GM19468 (cell line): ENCODE data around the gene ABCC4.
A peak's percentile ranks its signal among the peaks of the same experiment; 100 is the strongest.

Source experiments
- ATAC-seq: cut with Tn5 transposase; IDR thresholded peaks from one replicate; pipeline ENCODE4 v1.9.1; 2021; ENCODE audit warnings: mild to moderate bottlenecking, moderate library complexity, moderate number of reproducible peaks; ENCODE audit not compliant: unreplicated experiment; ENCODE audit errors: extremely low read depth

ABCC4 gene

GRCh38 chr13:95301183-95301967 lies at the start of gene ABCC4:
Gene ABCC4 (minus strand): TSS chr13:95301451. CDS start chr13:95301314, 137 bp downstream.
- ATAC-seq: peak; percentile 76

DNA sequence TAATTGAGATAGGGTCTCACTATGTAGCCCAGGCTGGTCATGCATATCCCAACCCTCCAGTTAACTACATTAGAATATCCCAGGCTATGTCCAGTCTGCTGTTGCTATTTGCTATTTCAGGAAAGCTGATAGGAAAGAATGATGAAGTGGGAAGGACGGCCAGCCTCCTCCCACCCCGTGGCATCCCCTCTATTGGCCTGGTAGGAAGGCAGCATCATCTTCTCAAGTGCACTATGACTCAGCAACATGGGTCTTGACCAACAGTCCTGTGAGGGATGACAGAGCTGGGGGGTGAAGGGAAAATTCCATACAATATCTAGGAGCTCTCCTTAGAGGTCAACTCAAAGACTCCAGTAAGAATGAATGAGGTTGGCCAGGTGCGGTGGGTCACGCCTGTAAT lies 48.0 kb upstream of the ABCC4 start:
- no peak for ATAC-seq

- no peak for ATAC-seq
Measured at GRCh38 chr13:95343944-95344343, 42.7 kb upstream of the ABCC4 start.

GRCh38 chr13:95341441-95341840 lies 40.2 kb upstream of the ABCC4 start:
- no peak for ATAC-seq

GRCh38 chr13:95338905-95339304 lies 37.7 kb upstream of the ABCC4 start:
- ATAC-seq: no peak

DNA sequence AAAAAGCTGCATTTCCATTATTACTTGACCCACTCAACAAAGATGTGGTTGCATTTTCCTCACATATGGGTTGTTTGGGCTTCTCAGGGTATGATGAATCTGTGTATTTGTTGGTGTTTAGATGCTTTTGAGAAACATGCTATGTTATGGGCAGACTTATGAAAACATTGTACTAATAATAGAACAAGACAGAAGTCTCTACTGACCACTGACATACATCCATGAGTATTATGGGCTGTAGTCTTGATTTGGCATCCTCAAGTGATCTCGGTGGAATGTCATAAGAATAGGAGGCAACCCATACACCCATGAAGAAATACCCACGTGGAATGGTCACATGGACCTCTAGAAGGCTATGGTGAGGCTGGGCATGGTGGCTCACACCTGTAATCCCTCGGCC lies 36.3 kb upstream of the ABCC4 start:
- ATAC-seq: no peak

DNA sequence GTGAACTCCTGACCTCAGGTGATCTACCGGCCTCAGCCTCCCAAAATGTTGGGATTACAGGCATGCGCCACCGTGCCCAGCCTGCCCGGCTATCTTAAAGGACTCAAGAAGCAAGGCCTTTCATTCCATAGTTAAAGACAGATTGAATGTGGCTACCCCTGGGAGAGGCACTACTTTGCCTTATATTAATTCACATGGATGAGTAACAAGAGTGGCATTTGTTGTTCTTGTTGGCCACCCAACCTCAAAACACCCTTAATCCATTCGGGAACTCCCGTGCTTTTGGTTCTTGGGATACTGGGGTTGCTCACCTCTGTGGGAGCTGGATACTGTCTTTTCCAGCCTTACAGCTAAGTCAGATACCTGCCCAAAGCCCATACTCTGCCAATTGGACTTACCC lies 34.4 kb upstream of the ABCC4 start:
- ATAC-seq: no peak

DNA sequence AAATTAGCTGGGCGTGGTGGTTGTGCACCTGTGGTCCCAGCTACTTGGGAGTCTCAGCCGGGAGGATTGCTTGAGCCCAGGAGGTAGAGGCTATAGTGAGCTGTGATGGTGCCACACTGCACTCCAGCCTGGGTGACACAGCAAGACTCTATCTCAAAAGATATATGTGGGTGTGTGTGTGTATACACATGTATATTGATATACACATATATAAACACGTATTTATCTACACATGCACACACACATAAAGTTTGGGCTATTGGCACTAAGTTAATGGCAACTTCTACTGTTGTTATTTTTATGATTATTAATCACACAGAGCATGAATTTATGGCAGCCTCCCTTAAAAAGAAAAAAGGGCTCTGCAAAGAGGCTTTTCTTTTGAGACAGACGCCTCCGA lies 27.1 kb upstream of the ABCC4 start:
- no peak for ATAC-seq

DNA sequence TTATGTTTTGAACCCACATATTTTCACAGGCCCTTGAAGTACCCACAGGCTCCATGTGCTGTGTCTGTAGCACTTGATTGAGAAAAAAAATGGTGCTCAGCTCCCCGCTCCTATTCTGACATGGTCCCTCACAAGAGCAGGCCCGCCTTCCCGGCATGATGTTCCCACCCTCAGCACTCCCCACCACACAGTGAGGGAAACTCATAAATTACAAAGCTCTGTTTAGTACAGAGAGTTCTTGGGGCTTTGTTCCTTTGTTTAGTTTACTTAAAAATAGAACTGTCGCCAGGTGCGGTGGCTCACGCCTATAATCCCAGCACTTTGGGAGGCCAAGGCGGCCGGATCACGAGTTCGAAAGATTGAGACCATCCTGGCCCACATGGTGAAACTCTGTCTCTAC lies 25.9 kb upstream of the ABCC4 start:
- no peak for ATAC-seq

DNA sequence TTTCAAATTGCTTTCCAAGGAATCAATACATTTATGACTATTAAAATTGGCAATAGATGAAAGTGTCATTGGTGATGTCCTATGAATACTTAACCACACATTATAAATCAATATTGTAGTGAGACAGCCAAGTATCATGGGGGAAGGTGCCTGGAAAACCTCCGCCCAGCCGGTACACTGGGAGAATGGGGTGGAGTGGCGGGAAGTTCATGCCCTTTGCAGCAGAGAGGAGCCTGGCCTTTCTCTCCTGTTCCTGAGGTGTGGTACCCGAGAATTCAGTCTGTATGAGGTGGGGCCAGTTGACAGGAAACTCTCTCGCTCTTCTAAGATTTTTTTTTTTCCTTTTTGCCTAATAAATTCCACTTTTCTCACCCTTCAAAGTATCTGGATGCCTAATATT lies 25.4 kb upstream of the ABCC4 start:
- ATAC-seq: no peak

DNA sequence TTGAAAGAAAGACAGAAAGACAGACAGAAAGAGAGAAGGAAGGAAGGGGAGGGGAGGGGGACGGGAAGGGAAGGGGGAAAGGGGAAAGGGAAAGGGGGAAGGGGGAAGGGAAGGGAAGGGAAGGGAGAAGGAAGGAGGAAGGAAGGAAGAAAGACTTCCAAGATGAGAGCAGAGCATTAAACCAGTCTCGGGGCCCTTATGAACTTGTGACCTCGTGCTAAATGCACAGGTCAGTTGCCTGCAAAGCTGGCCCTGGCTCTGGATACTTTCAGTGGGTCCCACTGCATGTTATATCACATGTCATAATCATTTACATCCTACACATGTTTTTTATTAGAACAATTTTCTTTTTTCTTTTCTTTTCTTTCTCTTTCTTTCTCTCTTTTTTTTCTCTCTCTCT lies 24.2 kb upstream of the ABCC4 start:
- no peak for ATAC-seq

GRCh38 chr13:95323930-95324662 lies 22.8 kb upstream of the ABCC4 start:
- ATAC-seq: no peak

DNA sequence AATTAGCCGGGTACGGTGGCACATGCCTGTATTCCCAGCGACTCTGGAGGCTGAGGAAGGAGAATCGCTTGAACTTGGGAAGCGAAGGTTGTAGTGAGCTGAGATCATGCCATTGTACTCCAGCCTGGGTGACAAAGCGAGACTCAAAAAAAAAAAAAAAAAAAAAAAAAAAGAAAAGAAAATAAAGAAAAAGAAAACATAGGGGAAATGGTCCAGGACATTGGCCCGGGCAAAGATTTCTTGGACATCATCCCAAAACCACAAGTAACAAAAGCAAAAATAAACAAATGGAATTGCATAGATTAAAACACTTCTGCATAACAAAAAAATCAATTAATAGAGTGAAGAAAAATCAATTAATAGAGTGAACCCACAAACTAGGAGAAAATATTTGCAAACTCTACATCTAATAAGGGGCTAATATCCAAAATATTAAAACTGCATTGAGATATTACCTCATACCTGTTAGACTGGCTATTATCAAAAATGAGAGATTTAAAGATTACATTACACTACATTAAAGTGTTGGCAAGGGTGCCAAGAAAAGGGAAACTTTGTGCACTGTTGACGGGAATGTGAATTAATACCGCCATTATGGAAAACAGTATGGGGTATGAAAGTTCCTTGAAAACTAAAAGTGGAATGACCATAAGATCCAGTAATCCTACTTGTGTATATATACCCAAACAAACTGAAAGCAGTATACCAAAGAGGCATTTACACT lies 18.5 kb upstream of the ABCC4 start:
- no peak for ATAC-seq

- no peak for ATAC-seq
Measured at GRCh38 chr13:95317039-95317989, 16.1 kb upstream of the ABCC4 start.

- no peak for ATAC-seq
Measured at GRCh38 chr13:95315752-95316151, 14.5 kb upstream of the ABCC4 start.

DNA sequence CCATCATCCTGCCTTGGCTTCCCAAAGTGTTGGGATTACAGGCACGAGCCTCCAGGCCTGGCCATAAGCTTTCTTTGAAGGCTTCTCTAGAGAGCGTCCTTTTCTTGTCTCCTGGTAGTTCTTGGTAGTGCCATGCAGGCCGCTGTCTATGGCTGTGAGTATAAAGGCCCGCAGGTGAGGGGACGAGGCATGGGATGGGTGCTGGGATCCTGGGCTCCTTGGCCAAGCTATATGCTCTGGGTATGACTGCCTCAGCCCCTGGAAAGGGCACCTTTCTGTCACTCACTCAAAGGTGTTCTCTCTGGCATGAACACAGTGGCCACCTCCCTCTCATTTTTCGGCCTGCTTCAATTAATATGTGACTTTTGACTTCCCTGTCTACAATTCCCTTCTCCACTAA lies 6.3 kb upstream of the ABCC4 start:
- no peak for ATAC-seq

DNA sequence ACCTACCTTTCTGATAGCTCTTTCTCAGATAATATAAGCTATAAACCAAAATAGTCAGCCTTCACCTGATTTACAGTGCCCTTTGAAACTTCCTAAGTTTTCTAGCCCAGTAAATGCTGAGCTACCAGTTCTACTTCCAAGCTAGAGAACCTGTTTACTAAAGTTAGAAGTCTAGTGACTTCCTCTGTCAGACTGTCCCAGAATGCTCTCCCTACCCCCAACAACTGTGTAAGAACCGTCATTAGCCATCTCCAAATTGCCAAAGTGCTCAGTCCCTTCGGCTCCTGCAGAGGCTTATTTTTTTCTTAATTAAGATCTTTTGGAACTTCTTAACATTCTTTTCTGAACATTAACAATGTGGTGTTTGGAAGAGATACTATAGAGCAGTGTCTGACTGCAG lies 3.2 kb upstream of the ABCC4 start:
- no peak for ATAC-seq

DNA sequence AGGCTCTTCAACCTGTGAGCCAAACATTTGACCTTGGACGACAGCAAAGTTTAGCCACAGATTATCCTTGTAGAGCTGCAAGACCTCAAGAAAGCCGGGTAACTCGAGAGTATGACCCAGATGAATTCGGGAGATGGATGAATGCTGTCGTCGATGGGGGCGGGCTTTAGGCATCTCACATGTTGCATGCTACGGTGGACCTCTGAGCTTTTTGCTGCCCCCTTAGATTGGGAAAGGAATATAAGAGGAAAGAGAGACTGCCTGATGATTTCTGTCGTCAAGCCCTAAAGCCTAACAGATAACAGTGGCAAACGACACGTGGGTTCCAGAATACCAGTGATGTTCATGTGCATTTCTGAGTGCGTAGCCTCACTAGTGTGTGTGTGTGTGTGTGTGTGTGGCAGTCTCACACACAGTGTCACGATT lies 730 bp upstream of the ABCC4 start:
- no peak for ATAC-seq

GRCh38 chr13:95300625-95301182 lies 547 bp downstream of the ABCC4 start:
- peak; percentile 2 for ATAC-seq
